ENCODE data around the gene SORT1.

SORT1 gene

DNA sequence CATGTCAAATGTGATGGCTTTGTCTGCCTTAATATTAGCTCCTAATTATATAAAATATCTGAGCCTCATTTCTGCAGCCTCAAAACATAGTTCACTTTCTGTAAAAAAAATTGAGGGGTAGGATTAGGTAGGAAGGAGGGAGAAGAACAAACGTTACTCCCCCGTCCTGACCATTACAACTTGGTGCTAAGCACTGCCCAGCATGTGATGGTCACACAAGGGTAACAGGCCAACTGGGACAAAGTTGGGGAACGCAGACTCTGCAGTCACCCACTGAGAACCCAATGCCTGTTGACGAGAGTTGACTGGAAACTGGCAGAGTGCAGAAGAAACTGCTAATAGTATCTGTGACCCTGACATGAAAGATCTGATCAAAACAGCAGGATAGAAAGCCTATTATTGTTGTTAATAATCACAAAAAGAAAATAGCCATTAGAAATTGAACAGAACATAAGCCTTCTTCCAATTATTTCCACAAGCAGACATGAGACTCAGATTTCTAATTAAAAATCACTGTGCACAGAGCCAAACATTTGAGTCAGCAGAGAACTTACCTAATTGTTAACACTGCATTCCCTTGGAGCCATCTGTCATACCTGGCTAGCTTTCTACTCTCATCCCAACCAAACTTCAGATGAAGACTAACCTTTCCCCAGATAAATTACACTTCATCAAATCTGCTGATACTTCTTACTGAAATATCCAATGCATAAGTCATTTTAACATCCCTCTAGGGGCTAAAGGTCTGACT is 5.5 kb downstream of the SORT1 start:
- Histone ChIP-seq H3K9me3 (ENCODE audit: control insufficient read depth in 2 of 2, low read length in 2 of 2) (no peaks in the 10 kb centered on the region), H3K36me3 (ENCODE audit: control insufficient read depth in 2 of 2, insufficient read depth in 2 of 2, low read length in 2 of 2) (no peaks in the 10 kb centered on the region), H3K27me3 (ENCODE audit: control insufficient read depth in 2 of 2, insufficient read depth in 2 of 2, low read length in 2 of 2) (no peaks in the 10 kb centered on the region), H3K4me1 (ENCODE audit: control insufficient read depth in 2 of 2, insufficient read depth in 2 of 2, low read length in 2 of 2) (peaks cover 27 to 31% of the 10 kb centered on the region in 2 donors), H3K4me3 (ENCODE audit: low read length in 2 of 2) (peak overlapping the region; percentile 37 to 46), H3K9ac (ENCODE audit: low read depth in 1 of 2, low read length in 2 of 2) (peak overlapping the region in 1 of 2 donors; percentile 36), H3K27ac (ENCODE audit: low read depth in 2 of 2, low read length in 2 of 2) (peak overlapping the region; percentile 77 to 81)

DNA sequence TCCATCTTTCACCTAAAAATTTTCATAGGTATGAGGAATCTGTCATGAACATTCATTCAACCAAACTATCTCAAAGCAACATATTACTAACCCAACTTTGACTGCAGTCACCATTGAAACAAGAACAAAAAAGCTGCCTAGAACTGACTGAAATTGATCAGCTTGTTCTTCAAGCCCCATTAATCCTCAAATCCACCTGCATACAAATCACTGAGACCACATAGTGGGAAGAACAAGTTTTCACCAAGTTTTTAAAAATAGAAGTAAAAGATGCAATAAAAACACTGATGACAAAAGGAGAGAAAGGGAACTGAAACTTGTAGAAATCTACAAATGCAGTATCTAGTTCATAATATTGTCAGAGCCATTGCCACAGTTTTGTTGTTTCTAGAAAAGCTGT is 6.1 kb downstream of the SORT1 start:
- no peak overlapping the region for H3K9ac ChIP-seq (ENCODE audit: low read depth in 1 of 2, low read length in 2 of 2)

DNA sequence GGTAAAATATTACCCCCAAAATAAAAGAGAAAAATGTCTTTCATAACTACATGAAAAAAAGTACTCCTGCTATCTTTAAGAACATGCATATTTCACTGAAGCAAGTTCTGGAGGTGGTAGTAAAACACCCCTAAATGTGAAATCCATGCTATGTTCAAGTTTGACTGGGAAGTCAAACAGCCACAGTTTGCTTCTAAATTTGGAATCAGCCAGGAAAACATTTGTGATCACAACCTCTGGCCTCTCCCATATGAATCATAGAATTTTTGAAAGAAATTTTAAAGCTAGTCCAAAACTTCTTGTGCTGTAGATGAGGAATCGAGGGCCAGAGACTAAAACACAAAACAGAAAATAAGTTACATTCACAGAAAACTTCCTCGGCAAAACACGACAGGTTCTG is 6.6 kb downstream of the SORT1 start:
- Histone ChIP-seq H3K4me3 (ENCODE audit: low read length in 2 of 2) (no peak overlapping the region), H3K36me3 (ENCODE audit: control insufficient read depth in 2 of 2, insufficient read depth in 2 of 2, low read length in 2 of 2) (no peaks in the 10 kb centered on the region), H3K4me1 (ENCODE audit: control insufficient read depth in 2 of 2, insufficient read depth in 2 of 2, low read length in 2 of 2) (peaks cover 21 to 23% of the 10 kb centered on the region in 2 donors), H3K9me3 (ENCODE audit: control insufficient read depth in 2 of 2, low read length in 2 of 2) (no peaks in the 10 kb centered on the region), H3K27me3 (ENCODE audit: control insufficient read depth in 2 of 2, insufficient read depth in 2 of 2, low read length in 2 of 2) (no peaks in the 10 kb centered on the region), H3K9ac (ENCODE audit: low read depth in 1 of 2, low read length in 2 of 2) (no peak overlapping the region), H3K27ac (ENCODE audit: low read depth in 2 of 2, low read length in 2 of 2) (peak overlapping the region; percentile 77 to 81)

More for the DNA sequence above, 6.1 kb downstream of the SORT1 start:
- Histone ChIP-seq H3K4me1 (ENCODE audit: control insufficient read depth in 2 of 2, insufficient read depth in 2 of 2, low read length in 2 of 2) (peaks cover 25 to 26% of the 10 kb centered on the region in 2 donors), H3K36me3 (ENCODE audit: control insufficient read depth in 2 of 2, insufficient read depth in 2 of 2, low read length in 2 of 2) (no peaks in the 10 kb centered on the region), H3K27ac (ENCODE audit: low read depth in 2 of 2, low read length in 2 of 2) (peak overlapping the region; percentile 77 to 81), H3K4me3 (ENCODE audit: low read length in 2 of 2) (no peak overlapping the region), H3K9me3 (ENCODE audit: control insufficient read depth in 2 of 2, low read length in 2 of 2) (no peaks in the 10 kb centered on the region), H3K27me3 (ENCODE audit: control insufficient read depth in 2 of 2, insufficient read depth in 2 of 2, low read length in 2 of 2) (no peaks in the 10 kb centered on the region)

DNA sequence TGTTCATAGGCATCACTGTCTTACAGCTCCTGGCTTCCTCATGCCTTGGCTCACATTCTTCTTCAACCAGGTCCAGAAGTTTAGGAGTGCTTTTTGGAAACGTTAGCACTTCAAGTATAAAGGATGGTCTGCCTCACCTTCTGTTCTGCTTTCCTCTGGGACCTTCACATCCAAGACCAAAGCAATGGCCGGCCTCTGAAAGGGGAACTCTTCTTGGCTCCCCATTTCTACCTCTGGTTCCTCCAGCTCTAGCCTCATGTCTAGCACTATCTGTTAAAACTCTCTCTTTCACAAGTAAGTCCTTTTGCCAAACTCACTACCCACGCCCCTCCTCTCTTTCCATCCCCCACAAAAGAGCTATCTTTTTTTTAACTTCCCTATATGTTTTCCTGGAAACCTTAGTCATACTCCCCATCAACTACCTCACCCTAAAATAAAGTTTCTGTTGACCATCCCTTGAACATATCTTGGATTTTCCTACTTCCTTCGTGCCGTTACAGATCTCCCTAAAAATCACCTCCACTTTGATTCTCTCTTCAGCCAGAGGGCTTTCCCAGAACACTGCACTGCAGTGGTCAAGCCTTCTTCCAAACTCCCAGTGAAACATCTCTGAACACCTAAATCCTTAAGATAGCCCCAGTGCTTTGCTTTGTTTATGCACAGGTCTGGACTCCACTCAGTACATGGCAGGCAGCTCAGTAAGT is 7.9 kb downstream of the SORT1 start:
- Histone ChIP-seq H3K9ac (ENCODE audit: low read depth in 1 of 2, low read length in 2 of 2) (no peak overlapping the region), H3K36me3 (ENCODE audit: control insufficient read depth in 2 of 2, insufficient read depth in 2 of 2, low read length in 2 of 2) (no peaks in the 10 kb centered on the region), H3K4me1 (ENCODE audit: control insufficient read depth in 2 of 2, insufficient read depth in 2 of 2, low read length in 2 of 2) (peaks cover 23 to 24% of the 10 kb centered on the region in 2 donors), H3K9me3 (ENCODE audit: control insufficient read depth in 2 of 2, low read length in 2 of 2) (no peaks in the 10 kb centered on the region), H3K27me3 (ENCODE audit: control insufficient read depth in 2 of 2, insufficient read depth in 2 of 2, low read length in 2 of 2) (no peaks in the 10 kb centered on the region), H3K27ac (ENCODE audit: low read depth in 2 of 2, low read length in 2 of 2) (peak overlapping the region in 1 of 2 donors; percentile 81), H3K4me3 (ENCODE audit: low read length in 2 of 2) (no peak overlapping the region)

DNA sequence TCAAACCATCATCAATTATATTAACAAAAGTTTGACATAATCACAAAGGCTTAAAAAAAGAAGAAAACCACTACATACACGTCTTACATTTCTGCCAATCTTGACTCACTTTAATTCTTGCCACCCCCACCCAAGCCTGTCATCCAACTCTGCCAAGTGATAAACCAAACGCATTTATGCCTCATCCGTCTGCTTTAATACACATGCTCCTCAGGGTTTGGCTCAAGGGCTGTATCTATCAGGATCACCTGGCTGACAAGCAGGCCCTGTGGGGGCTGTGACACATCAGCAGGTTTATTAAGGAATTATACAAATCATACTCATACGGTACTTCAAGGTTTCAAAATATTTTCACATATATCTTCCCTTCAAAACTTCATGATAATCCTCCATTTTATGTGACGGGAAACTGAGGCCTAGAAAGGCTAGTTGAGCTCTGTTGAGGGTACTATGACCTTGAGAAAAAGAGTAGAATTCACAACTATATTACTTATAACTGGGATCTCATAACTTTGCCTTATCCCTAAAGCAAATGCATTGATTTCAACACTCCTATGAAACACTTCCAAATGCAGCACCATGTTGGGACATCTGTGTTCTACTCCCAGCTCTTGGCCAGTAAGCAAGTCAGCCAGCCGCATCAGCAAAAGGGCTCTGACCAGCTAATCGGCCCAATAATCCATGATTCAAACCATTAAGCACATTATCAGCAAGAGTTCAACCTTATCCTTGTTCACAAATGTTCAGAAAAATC is 8.7 kb downstream of the SORT1 start:
- Histone ChIP-seq H3K4me3 (ENCODE audit: low read length in 2 of 2) (no peak overlapping the region), H3K27ac (ENCODE audit: low read depth in 2 of 2, low read length in 2 of 2) (no peak overlapping the region), H3K4me1 (ENCODE audit: control insufficient read depth in 2 of 2, insufficient read depth in 2 of 2, low read length in 2 of 2) (peaks cover 19 to 20% of the 10 kb centered on the region in 2 donors), H3K36me3 (ENCODE audit: control insufficient read depth in 2 of 2, insufficient read depth in 2 of 2, low read length in 2 of 2) (no peaks in the 10 kb centered on the region), H3K9ac (ENCODE audit: low read depth in 1 of 2, low read length in 2 of 2) (no peak overlapping the region), H3K9me3 (ENCODE audit: control insufficient read depth in 2 of 2, low read length in 2 of 2) (no peaks in the 10 kb centered on the region), H3K27me3 (ENCODE audit: control insufficient read depth in 2 of 2, insufficient read depth in 2 of 2, low read length in 2 of 2) (no peaks in the 10 kb centered on the region)

DNA sequence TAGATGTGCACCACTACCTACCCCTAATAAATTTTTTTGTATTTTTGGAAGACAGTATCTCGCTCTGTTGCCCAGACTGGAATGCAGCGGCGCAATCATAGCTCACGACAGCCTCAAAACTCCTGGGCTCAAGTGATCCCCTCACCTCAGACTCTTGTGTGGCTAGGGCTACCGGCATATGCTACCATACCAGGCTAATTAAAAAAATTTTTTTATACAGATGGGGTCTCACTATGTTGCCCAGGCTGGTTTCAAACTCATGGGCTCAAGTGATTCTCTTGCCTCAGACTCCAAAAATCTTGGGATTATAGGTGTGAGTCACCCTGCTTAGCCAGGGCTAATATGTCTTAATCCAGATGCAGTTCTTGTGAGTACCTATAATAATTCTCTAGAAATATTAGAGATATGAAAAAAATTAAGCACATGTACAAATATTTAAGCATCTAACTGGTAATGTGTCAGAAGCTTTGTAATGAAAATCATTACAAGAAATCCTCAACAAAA is 9.5 kb downstream of the SORT1 start:
- Histone ChIP-seq H3K4me1 (ENCODE audit: control insufficient read depth in 2 of 2, insufficient read depth in 2 of 2, low read length in 2 of 2) (peaks cover 15 to 17% of the 10 kb centered on the region in 2 donors), H3K9ac (ENCODE audit: low read depth in 1 of 2, low read length in 2 of 2) (no peak overlapping the region), H3K36me3 (ENCODE audit: control insufficient read depth in 2 of 2, insufficient read depth in 2 of 2, low read length in 2 of 2) (no peaks in the 10 kb centered on the region), H3K9me3 (ENCODE audit: control insufficient read depth in 2 of 2, low read length in 2 of 2) (no peaks in the 10 kb centered on the region), H3K4me3 (ENCODE audit: low read length in 2 of 2) (no peak overlapping the region), H3K27me3 (ENCODE audit: control insufficient read depth in 2 of 2, insufficient read depth in 2 of 2, low read length in 2 of 2) (no peaks in the 10 kb centered on the region), H3K27ac (ENCODE audit: low read depth in 2 of 2, low read length in 2 of 2) (no peak overlapping the region)

DNA sequence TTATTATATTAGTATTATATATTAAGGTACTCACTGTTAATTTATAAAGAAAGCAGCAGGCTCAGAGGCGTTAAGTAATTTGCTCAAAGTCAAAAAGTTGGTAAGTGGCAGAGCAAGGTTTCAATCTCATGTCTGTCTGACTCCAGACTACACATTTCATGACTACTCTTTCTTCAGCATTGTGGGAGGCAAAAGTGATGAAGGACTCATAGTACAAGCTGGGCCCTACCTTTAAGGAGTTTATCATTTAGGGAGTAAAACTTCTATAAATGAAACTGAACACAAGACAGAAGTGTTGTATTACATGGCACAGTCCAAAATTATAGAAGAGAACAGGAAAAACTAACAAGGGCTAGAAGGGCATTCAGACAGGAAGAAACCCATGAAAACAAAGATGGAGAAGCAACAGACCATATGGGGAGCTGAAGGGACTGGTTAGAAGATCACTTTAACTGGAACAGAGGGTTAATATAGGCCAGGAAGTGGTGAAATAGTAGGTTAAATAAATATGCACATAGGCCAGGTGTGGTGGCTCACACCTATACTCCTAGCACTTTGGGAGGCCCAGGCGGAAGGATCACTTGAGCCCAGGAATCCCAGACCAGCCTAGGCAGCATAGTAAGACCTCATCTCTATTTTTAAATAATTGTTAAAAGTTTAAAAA is 11.5 kb downstream of the SORT1 start:
- Histone ChIP-seq H3K9me3 (ENCODE audit: control insufficient read depth in 2 of 2, low read length in 2 of 2) (no peaks in the 10 kb centered on the region), H3K4me1 (ENCODE audit: control insufficient read depth in 2 of 2, insufficient read depth in 2 of 2, low read length in 2 of 2) (peaks cover 3% of the 10 kb centered on the region in 2 donors), H3K9ac (ENCODE audit: low read depth in 1 of 2, low read length in 2 of 2) (no peak overlapping the region), H3K36me3 (ENCODE audit: control insufficient read depth in 2 of 2, insufficient read depth in 2 of 2, low read length in 2 of 2) (no peaks in the 10 kb centered on the region), H3K27ac (ENCODE audit: low read depth in 2 of 2, low read length in 2 of 2) (no peak overlapping the region), H3K4me3 (ENCODE audit: low read length in 2 of 2) (no peak overlapping the region), H3K27me3 (ENCODE audit: control insufficient read depth in 2 of 2, insufficient read depth in 2 of 2, low read length in 2 of 2) (no peaks in the 10 kb centered on the region)

DNA sequence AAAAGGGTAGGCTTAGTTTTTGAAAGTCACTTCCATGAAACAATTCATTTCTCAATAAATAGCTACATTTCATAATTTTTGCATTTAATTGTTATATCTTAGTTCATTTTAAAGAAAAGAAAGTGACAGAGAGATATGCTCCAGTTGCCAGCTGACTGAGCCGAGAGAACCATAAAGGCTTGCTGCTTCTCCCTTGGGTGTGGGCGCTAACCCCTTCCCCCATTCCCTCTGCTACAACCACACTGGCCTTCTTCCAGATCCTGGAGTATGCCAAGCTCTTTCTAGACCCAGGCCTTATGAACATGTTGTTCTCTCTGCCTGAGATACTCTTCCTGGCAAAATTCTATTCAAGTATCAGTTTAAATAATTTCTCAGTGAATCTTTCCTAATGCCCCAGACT is 12.3 kb downstream of the SORT1 start:
- Histone ChIP-seq H3K4me1 (ENCODE audit: control insufficient read depth in 2 of 2, insufficient read depth in 2 of 2, low read length in 2 of 2) (peaks cover 3% of the 10 kb centered on the region in 2 donors), H3K4me3 (ENCODE audit: low read length in 2 of 2) (no peak overlapping the region), H3K27ac (ENCODE audit: low read depth in 2 of 2, low read length in 2 of 2) (peak overlapping the region in 1 of 2 donors; percentile 15), H3K27me3 (ENCODE audit: control insufficient read depth in 2 of 2, insufficient read depth in 2 of 2, low read length in 2 of 2) (no peaks in the 10 kb centered on the region), H3K9me3 (ENCODE audit: control insufficient read depth in 2 of 2, low read length in 2 of 2) (no peaks in the 10 kb centered on the region), H3K36me3 (ENCODE audit: control insufficient read depth in 2 of 2, insufficient read depth in 2 of 2, low read length in 2 of 2) (no peaks in the 10 kb centered on the region), H3K9ac (ENCODE audit: low read depth in 1 of 2, low read length in 2 of 2) (no peak overlapping the region)

DNA sequence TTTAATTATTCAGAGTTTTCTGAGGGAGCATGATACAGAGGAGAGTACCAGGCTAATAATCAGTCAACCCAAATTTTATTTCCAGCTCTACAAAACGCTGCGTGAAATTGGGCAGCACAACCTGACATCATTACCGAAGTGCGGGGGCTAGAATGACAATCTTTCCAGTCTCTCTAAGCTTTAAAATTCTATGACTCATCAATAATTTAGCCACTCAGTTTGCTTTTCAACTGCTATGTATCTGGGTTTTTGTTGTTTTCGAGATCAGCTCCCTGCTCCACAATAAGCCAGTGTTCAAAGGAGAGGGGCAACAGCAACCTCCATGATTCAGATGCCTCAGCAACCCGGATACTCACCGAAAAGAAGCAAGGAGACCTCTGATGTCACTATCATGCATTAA is 13.9 kb downstream of the SORT1 start:
- no peaks in the 10 kb centered on the region for H3K36me3 ChIP-seq (ENCODE audit: control insufficient read depth in 2 of 2, insufficient read depth in 2 of 2, low read length in 2 of 2)
- peaks cover 0 to 3% of the 10 kb centered on the region in 2 donors for H3K4me1 ChIP-seq (ENCODE audit: control insufficient read depth in 2 of 2, insufficient read depth in 2 of 2, low read length in 2 of 2)
- H3K4me3 ChIP-seq (ENCODE audit: low read length in 2 of 2): no peak overlapping the region
- H3K9ac ChIP-seq (ENCODE audit: low read depth in 1 of 2, low read length in 2 of 2): no peak overlapping the region
- H3K27ac ChIP-seq (ENCODE audit: low read depth in 2 of 2, low read length in 2 of 2): no peak overlapping the region
- H3K9me3 ChIP-seq (ENCODE audit: control insufficient read depth in 2 of 2, low read length in 2 of 2): no peaks in the 10 kb centered on the region
- H3K27me3 ChIP-seq (ENCODE audit: control insufficient read depth in 2 of 2, insufficient read depth in 2 of 2, low read length in 2 of 2): no peaks in the 10 kb centered on the region

Data from mucosa of rectum (tissue), 2 donors.